Measurements from ENCODE around the gene AMN.
"Not testable (repeated sequence)": the region's sequence is repeated elsewhere in the genome, so short reads cannot be mapped to it uniquely, and the experiment has no call there.

Gene AMN

GRCh38 chr14:102911991-102912761 lies 10.3 kb upstream of the AMN start:
- no peak for DNase-seq (ENCODE audit: low spot score)
- no peak for FAIRE-seq

DNA sequence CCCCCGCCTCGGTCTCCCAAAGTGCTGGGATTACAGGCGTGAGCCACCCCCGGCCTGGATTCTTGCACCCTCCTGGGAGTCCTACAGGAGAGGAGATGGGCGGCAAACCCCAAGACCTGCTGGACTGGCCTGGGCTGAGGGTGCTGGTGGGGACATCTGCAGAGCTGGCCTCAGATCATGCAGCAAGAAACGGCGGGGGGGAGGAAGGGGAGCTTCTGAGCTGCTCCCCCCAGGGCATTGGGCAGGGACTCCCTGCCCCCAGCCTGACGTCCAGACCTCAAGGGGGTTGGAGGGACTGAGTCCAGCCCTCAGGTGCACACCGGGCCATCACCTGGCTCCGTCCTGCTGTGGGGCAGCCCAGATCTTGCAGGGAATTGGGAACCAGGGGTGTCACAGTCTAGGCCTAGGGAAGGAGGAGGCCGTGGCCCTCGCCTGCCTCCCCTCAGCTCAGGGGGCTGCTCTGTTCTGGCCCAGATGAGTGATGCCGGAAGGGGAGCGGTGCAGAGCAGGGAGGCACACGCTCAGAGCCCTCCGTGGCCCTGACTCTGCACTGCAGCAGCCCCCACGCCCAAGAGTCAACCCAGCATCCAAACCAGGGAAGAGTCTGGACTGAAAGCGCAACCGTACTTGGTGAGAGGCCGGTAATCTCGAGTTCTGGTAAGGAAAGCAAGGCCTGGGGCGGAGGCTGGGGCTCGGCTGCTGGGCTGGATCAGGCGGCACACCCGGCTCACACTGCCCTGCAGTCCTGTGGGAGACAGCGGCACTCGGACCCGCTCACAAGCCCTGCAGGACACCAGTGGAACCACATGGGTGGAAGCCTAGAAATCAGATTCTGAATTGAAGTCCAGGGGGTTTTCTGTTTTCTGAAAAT lies 8.9 kb upstream of the AMN start:
- no peak for DNase-seq (ENCODE audit: low spot score)
- no peak for FAIRE-seq

GRCh38 chr14:102914474-102915291 lies 7.8 kb upstream of the AMN start:
- FAIRE-seq, result no peak
- no peak for DNase-seq (ENCODE audit: low spot score)

GRCh38 chr14:102915292-102916110 lies 7.0 kb upstream of the AMN start:
- FAIRE-seq, result no peak
- DNase-seq (ENCODE audit: low spot score), result no peak

- FAIRE-seq (no peak), DNase-seq (ENCODE audit: low spot score) (no peak)
Observed at GRCh38 chr14:102916347-102917055, 6.0 kb upstream of the AMN start.

DNA sequence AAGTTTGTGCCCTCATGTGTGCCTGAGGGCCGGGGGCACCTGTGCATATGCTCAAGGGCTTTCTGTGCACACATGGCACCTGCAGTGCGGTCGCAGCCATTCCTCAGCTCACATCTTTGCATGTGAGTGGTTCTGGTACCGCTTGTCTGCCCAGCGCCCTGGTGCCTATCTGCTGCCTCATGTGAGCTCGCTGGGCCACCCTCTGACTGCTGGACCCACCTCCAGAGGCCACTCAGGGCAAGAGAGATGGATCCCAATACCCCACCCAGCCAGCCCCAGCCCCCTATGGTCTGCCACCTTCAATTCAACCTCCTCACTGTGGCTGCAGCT lies 5.4 kb upstream of the AMN start:
- DNase-seq (ENCODE audit: low spot score) (no peak), FAIRE-seq (no peak)

DNA sequence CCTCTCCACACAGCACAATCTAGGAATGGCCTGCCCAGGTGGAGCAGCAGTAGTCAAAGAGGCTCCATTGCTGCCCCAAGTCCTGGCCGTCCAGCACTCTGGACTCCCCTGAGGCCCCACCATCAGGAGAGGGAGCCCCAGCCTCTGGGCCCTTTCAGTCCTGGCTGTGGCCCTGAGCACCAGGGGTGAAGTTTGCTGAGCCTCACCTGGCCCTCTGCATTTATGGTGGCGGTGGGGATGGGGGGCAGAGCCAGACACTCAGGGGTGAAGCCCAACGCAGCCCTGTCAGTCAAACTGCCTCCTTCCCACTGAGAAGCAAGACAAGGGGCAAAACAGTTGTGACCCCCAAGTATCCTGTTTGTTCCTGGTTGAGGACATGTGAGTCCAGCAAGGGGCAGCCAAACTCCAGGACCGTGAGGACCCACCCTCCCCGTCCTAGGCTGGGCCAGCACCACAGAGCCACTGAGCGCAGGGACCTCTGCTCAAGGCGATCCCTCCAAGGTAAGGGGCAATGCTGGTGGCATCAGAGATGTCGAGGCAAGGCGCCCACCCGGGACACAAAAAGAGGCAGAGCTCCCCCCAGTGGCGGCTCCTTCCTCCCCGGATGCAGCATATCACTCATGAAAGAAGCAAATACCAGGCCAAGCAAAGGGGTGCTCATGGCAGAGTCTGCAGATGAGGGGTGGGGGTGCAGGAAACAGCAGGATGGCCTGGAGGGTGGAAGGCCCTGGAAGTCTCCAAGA lies 4.8 kb upstream of the AMN start:
- DNase-seq (ENCODE audit: low spot score), result peak; percentile 33
- FAIRE-seq, result no peak

DNA sequence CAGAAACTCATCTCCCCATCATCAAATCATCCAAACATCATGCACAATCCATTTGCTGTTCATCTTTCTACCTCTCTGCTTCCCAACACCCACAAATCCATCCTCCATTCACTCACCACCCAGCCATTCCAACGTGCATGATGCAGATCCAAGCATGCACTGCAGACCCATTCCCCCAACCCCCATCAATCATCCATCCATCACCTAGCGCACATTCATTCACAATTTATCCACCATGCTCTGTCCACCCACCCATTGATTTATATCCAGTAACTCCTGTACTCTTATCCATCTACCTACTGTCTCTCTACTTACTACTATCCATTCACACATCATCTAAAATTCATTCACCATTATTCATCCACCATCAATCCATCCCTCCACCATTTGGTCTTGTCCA lies 4.0 kb upstream of the AMN start:
- DNase-seq (ENCODE audit: low spot score) (no peak), FAIRE-seq (no peak)

DNA sequence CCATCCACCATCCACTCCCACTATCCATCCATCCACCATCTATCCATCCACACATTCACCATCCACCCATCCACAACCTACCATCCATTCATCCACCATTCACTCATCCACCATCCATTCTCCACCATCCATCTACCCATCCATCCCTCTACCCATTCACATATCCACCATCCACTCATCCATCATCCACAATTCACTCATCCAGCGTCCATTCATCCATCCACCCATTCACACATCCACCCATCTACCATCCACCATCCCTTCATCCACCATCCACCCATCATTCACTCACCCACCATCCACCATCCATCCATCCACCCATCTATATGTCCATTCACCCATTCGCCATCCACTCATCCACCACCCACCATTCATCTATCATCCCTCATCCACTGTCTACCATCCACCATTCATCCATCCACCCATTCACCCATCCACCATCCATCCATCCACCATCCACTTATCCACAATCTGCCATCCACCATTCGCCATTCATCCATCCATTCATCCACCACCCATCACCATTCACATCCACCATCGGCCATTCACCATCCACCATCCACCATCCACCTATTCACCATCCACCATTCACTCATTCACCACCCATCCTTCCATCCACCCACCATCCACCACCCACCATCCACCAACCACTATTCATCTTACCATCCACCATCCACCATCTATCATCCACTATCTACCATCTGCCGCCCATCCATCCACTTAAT lies 2.0 kb upstream of the AMN start:
- DNase-seq (ENCODE audit: low spot score) (no peak), FAIRE-seq (no peak)

DNA sequence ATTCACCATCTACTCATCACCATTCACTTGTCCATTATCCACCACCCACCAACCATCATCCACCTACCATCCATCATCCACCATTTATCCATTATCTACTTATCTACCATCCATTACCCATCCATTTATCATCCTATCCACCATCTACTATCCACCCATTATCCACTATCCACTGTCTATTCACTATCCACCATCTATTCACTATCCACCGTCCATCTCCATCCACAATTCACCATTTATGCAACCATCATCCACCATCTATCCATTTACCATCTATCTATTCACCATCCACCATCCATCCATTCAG lies 1.5 kb upstream of the AMN start:
- DNase-seq (ENCODE audit: low spot score) (no peak), FAIRE-seq (no peak)

DNA sequence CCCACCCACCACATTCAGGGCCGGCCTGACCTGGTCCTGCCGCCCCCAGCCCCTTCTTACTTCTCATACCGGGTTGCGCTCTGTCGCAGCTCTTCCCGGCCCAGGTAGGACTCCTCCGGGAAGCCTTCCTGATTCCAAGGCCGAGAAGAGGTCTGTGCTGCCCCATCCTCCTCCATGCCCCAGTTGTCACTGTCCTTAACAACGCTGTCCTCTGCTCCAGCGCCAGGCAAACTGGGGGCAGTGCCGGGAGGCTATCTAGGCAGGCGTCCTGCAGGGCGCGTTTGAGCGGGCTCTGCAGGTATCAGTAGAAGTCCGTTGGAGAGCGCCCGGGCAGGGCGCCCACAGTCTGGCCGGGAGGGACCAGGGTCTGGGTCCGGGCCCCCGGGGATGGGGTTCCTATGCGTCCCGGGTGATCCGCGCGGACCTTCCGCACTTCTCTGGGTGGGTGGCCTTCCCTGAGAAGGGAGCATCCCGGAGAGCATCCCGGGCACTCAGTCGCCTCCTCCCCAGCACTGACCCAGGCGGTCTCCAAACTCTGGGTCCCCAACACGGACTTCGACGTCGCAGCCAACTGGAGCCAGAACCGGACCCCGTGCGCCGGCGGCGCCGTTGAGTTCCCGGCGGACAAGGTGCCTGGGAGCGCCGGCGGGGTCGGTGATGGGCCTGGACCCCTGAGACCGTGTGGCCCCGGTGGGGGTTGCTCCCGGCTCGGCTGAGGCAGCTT lies 900 bp downstream of the AMN start:
- DNase-seq (ENCODE audit: low spot score) (no peak), FAIRE-seq (no peak)

DNA sequence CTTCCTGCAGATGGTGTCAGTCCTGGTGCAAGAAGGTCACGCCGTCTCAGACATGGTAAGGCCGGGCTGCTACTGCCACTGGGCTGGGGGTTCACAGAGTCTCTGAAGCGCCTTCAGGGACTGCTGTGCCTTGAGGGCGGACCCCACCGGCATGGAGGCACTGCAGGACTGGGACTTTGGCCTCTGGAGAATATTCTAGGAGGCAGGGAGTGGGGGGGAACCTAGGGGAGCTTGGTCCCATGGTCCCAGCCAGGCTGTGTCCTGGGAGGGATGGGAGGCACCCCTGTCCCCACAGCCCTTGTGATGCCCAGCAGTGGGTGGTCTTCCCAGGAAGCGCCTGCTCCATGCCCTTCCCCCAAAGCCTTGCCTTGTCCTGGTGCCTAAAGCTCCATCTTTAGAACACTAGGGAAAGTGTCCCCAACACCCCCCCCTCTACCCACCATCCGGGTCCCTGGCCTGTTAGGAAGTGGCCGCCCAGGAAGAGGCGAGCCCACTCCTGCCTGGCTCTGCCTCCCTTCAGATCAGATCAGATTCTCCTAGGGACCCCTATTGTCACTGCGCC lies 1.5 kb downstream of the AMN start:
- DNase-seq (ENCODE audit: low spot score), result no peak
- no peak for FAIRE-seq

DNA sequence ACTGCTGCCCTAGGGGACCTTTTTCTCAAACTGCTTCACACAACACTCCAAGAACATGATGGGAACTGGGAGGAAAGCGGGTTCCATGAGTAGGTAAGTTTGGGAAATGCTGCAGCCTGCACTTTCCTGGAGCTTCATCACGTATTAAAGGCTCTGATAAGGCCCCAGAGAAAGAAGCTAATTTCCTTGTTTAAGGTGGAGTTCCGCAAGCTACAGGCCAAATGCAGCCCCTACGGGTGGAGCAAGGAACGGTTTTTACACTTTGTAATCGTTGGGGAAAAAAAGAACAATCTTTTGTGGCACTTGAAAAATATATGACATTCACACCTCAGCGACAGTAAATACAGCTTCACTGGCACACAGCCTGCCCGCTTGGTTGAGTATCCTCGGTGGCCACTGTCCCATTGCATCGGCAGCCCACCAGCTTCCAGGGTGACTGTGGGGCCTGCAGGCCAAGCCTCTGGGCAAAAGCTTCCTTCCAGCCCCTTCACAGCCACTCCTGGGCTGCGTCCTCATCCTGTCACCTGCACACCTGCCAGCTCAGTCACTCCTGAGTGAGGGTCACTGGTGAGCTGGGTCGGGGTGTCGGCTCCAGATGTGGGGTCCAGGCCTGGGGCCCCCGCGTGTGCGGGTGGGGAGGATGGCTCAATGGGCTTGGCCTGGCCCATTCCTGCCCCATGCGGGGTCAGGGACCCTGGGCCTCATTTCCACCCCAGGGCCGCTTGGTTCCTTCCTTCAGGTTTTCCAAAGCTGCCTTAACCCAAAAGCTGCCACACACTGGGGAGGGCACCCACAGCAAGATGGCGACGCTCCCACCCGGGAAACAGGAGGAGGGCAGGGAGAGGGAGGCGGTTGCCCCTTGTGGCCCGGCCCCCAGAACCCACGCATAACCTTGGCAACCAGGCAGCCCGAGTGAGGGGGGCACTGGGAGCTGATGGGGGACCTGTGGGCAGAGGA lies 2.4 kb downstream of the AMN start:
- no peak for DNase-seq (ENCODE audit: low spot score)
- no peak for FAIRE-seq

- FAIRE-seq, result no peak
Observed at GRCh38 chr14:102925646-102926045, 3.2 kb downstream of the AMN start.

GRCh38 chr14:102926104-102926503 lies 3.6 kb downstream of the AMN start:
- no peak for DNase-seq (ENCODE audit: low spot score)
- no peak for FAIRE-seq

More at GRCh38 chr14:102925646-102926045, 3.2 kb downstream of the AMN start:
- DNase-seq (ENCODE audit: low spot score), result no peak

GRCh38 chr14:102926840-102927239 lies 4.4 kb downstream of the AMN start:
- FAIRE-seq, result not testable (repeated sequence)

DNA sequence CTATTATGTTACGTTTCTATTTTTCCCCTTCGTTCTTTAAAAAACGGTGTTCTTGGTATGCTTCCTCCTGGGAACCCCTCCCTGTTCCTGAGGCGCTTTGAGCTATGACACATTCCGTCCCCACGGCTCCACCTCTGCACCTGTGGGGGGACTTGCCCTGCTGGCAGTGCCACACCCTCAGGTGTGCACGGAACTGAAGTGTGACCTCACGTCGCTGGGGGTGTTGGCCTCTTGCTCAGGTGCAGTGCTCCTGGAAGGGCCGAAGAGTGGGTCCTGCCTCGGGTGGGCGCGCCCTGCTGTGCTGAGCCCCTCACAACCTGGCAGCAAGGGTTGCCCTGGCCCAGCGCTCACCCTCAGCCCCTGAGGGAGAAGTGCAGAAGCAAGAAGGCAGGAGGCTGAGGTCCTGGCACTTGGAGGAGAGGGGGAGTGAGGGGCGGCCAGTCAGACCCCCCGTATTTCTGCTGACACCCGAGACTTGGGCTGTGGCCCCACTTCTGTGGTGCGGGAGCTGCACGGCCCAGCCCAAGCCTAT lies 4.9 kb downstream of the AMN start:
- no peak for FAIRE-seq

More at GRCh38 chr14:102926840-102927239, 4.4 kb downstream of the AMN start:
- DNase-seq (ENCODE audit: low spot score), result not testable (repeated sequence)

More for the DNA sequence above, 4.9 kb downstream of the AMN start:
- no peak for DNase-seq (ENCODE audit: low spot score)

Data from urothelium cell line (cell line).